ENCODE results near the gene TSC2.

GRCh38 chr16:2056077-2056476 lies 8.3 kb downstream of the TSC2 start:
- TF ChIP-seq EZH2 (IDR thresholded peaks at IDR 0.05; ENCODE audit: borderline replicate concordance, insufficient read depth, low read length, poor library complexity, severe bottlenecking) (no peak), RAD21 (conservative IDR thresholded peaks at IDR 0.05) (no peak), TAF1 (IDR thresholded peaks at IDR 0.05; ENCODE audit: low read depth) (no peak), POLR2AphosphoS5 (IDR thresholded peaks at IDR 0.05) (no peak), SMC3 (conservative IDR thresholded peaks at IDR 0.05; ENCODE audit: poor library complexity) (no peak), EP300 (conservative IDR thresholded peaks at IDR 0.05; ENCODE audit: poor library complexity, severe bottlenecking) (no peak)
- TF ChIP-seq, protein P1, sequence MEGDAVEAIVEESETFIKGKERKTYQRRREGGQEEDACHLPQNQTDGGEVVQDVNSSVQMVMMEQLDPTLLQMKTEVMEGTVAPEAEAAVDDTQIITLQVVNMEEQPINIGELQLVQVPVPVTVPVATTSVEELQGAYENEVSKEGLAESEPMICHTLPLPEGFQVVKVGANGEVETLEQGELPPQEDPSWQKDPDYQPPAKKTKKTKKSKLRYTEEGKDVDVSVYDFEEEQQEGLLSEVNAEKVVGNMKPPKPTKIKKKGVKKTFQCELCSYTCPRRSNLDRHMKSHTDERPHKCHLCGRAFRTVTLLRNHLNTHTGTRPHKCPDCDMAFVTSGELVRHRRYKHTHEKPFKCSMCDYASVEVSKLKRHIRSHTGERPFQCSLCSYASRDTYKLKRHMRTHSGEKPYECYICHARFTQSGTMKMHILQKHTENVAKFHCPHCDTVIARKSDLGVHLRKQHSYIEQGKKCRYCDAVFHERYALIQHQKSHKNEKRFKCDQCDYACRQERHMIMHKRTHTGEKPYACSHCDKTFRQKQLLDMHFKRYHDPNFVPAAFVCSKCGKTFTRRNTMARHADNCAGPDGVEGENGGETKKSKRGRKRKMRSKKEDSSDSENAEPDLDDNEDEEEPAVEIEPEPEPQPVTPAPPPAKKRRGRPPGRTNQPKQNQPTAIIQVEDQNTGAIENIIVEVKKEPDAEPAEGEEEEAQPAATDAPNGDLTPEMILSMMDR (IDR thresholded peaks at IDR 0.05; ENCODE audit: poor library complexity, severe bottlenecking): no peak
